HepG2 (cell line): ENCODE measurements around the gene RNPC3. TPM values are rescaled to one million over a fixed set of nuclear protein-coding genes. Genes with fewer than 3 reads are reported as not detected.

ENCODE experiments used
- ARNT ChIP-seq: fragments of 450-650 bp; IDR thresholded peaks from 2 replicates; pipeline ENCODE4 v1.6.1; 2017
- ERF ChIP-seq: IDR thresholded peaks from 2 replicates; pipeline ENCODE4 v1.6.1; 2018; ENCODE audit warnings: missing biosample characterization, missing genetic modification reagents
- GATAD1 ChIP-seq: IDR thresholded peaks from 2 replicates; pipeline ENCODE4 v1.6.1; 2016; ENCODE audit warnings: missing genetic modification reagents, missing compliant biosample characterization
- KDM6A ChIP-seq: IDR thresholded peaks from 2 replicates; pipeline ENCODE4 v1.6.1; 2016; ENCODE audit warnings: low read depth
- MTA1 ChIP-seq: sonication (generic); formaldehyde crosslinking; IDR thresholded peaks from 2 replicates; pipeline ENCODE4 v1.4.0; 2020; ENCODE audit warnings: missing genetic modification reagents, mild to moderate bottlenecking, borderline replicate concordance
- NR0B2 ChIP-seq: sonication (generic); formaldehyde crosslinking; IDR thresholded peaks from 2 replicates; pipeline ENCODE4 v1.4.0; 2020; ENCODE audit warnings: mild to moderate bottlenecking, missing genetic modification reagents
- TERF1 ChIP-seq: sonication (generic); formaldehyde crosslinking; IDR thresholded peaks from 2 replicates; pipeline ENCODE4 v1.8.0; 2022; ENCODE audit warnings: mild to moderate bottlenecking, missing genetic modification reagents, moderate library complexity
- THAP11 ChIP-seq: IDR thresholded peaks from 2 replicates; pipeline ENCODE4 v1.6.1; 2016; ENCODE audit warnings: missing biosample characterization, missing genetic modification reagents
- TP53 ChIP-seq: sonication (generic); formaldehyde crosslinking; conservative IDR thresholded peaks from 2 replicates; pipeline ENCODE4 v1.4.0; 2020; ENCODE audit warnings: missing genetic modification reagents
- XBP1 ChIP-seq: sonication (generic); formaldehyde crosslinking; IDR thresholded peaks from 2 replicates; pipeline ENCODE4 v1.5.0; 2020; ENCODE audit warnings: missing genetic modification reagents
- YEATS4 ChIP-seq: sonication (generic); formaldehyde crosslinking; IDR thresholded peaks from 2 replicates; pipeline ENCODE4 v1.4.0; 2020; ENCODE audit warnings: missing genetic modification reagents, borderline replicate concordance
- ZBTB38 ChIP-seq: sonication (generic); formaldehyde crosslinking; IDR thresholded peaks from 2 replicates; pipeline ENCODE4 v1.5.1; 2020; ENCODE audit warnings: mild to moderate bottlenecking, missing genetic modification reagents
- ZEB1 ChIP-seq: IDR thresholded peaks from 2 replicates; pipeline ENCODE4 v1.6.1; 2012; ENCODE audit warnings: mild to moderate bottlenecking, low read depth, inconsistent platforms; ENCODE audit not compliant: insufficient replicate concordance
- ZFAT ChIP-seq: sonication (generic); formaldehyde crosslinking; conservative IDR thresholded peaks from 2 replicates; pipeline ENCODE4 v1.8.1; 2023; ENCODE audit warnings: missing genetic modification reagents, inconsistent platforms
- ZMAT3 ChIP-seq: sonication (generic); formaldehyde crosslinking; conservative IDR thresholded peaks from 2 replicates; pipeline ENCODE4 v1.7.0; 2021; ENCODE audit warnings: missing genetic modification reagents
- ZNF205 ChIP-seq: IDR thresholded peaks from 2 replicates; pipeline ENCODE4 v1.6.1; 2018; ENCODE audit warnings: missing biosample characterization, missing genetic modification reagents
- ZNF207 ChIP-seq: fragments of 450-650 bp; IDR thresholded peaks from 2 replicates; pipeline ENCODE4 v1.6.1; 2016; ENCODE audit warnings: antibody characterized with exemption, borderline replicate concordance
- ZNF230 ChIP-seq: sonication (generic); formaldehyde crosslinking; IDR thresholded peaks from 2 replicates; pipeline ENCODE4 v1.4.0; 2020; ENCODE audit warnings: mild to moderate bottlenecking, missing genetic modification reagents
- ZNF234 ChIP-seq: sonication (generic); formaldehyde crosslinking; conservative IDR thresholded peaks from 2 replicates; pipeline ENCODE4 v1.5.1; 2020; ENCODE audit warnings: mild to moderate bottlenecking, missing genetic modification reagents
- ZNF263 ChIP-seq: sonication (generic); formaldehyde crosslinking; IDR thresholded peaks from 2 replicates; pipeline ENCODE4 v1.4.0; 2020; ENCODE audit warnings: missing genetic modification reagents
- ZNF335 ChIP-seq: sonication (generic); formaldehyde crosslinking; IDR thresholded peaks from 2 replicates; pipeline ENCODE4 v1.4.0; 2020; ENCODE audit warnings: missing genetic modification reagents
- ZNF512 ChIP-seq: sonication (generic); formaldehyde crosslinking; IDR thresholded peaks from 2 replicates; pipeline ENCODE4 v1.4.0; 2020; ENCODE audit warnings: mild to moderate bottlenecking, missing genetic modification reagents
- ZNF629 ChIP-seq: sonication (generic); formaldehyde crosslinking; conservative IDR thresholded peaks from 2 replicates; pipeline ENCODE4 v1.5.0; 2020; ENCODE audit warnings: missing genetic modification reagents
- ZNF703 ChIP-seq: sonication (generic); formaldehyde crosslinking; IDR thresholded peaks from 2 replicates; pipeline ENCODE4 v1.5.1; 2020; ENCODE audit warnings: missing genetic modification reagents, mild to moderate bottlenecking, moderate library complexity, borderline replicate concordance
- ZNF780A ChIP-seq: sonication (generic); formaldehyde crosslinking; IDR thresholded peaks from 2 replicates; pipeline ENCODE4 v1.8.0; 2022; ENCODE audit warnings: mild to moderate bottlenecking, missing genetic modification reagents, moderate library complexity
- ZNF792 ChIP-seq: IDR thresholded peaks from 2 replicates; pipeline ENCODE4 v1.6.1; 2016
- ZNF883 ChIP-seq: sonication (generic); formaldehyde crosslinking; IDR thresholded peaks from 2 replicates; pipeline ENCODE4 v1.5.1; 2020; ENCODE audit warnings: mild to moderate bottlenecking, missing genetic modification reagents; ENCODE audit errors: not compliant biosample characterization
- polyA plus RNA-seq, 8 experiments: library from polyadenylated mRNA; depleted of rRNA in 3 of 8; stranded (reverse) in 7 of 8; unstranded in 1 of 8; fragments of >200 nt; fragmentation: Illumina TruSeq in 4 of 8; extraction: Trizol in 4 of 8; gene quantifications; 2 replicates each; pipeline versions ENCODE4 v1.2.1 to v1.2.3, GENCODE V29; 2011 to 2016; ENCODE audit warnings: low read depth in 4 of 8, missing spikeins in 1 of 8, mixed read lengths in 1 of 8; ENCODE audit not compliant: insufficient read depth in 1 of 8
- total RNA-seq, 5 experiments: library from RNA; depleted of rRNA; stranded (reverse); fragments of >200 nt; fragmentation: Illumina TruSeq; extraction: Trizol; gene quantifications; 2 replicates each; pipeline ENCODE4 v1.2.3, GENCODE V29; 2016; ENCODE audit warnings: low read depth in 1 of 5
- TF ChIP-seq, protein P1 (sequence below): sonication (generic); formaldehyde crosslinking; IDR thresholded peaks from 2 replicates; pipeline ENCODE4 v1.5.1; 2020; ENCODE audit warnings: missing genetic modification reagents, mild to moderate bottlenecking, borderline replicate concordance

The RNPC3 gene
- total and polyA plus RNA-seq, 2 of the 13 experiments (the other 11 are each of a cell fraction or from before 2014, with no cell fraction given), result 9.1 to 22.1 TPM

- TF ChIP-seq ZNF335, result no peak
- TF ChIP-seq YEATS4 (CRISPR knock-in tag), result peak; percentile 65
- TF ChIP-seq NR0B2, result no peak
- no peak for TF ChIP-seq ERF (CRISPR knock-in tag)
- peak; percentile 54; the same call in 1 of the 2 replicates for TF ChIP-seq ZNF205 (CRISPR knock-in tag)
- TF ChIP-seq ZFAT (CRISPR knock-in tag), result no peak
- TF ChIP-seq, protein P1, sequence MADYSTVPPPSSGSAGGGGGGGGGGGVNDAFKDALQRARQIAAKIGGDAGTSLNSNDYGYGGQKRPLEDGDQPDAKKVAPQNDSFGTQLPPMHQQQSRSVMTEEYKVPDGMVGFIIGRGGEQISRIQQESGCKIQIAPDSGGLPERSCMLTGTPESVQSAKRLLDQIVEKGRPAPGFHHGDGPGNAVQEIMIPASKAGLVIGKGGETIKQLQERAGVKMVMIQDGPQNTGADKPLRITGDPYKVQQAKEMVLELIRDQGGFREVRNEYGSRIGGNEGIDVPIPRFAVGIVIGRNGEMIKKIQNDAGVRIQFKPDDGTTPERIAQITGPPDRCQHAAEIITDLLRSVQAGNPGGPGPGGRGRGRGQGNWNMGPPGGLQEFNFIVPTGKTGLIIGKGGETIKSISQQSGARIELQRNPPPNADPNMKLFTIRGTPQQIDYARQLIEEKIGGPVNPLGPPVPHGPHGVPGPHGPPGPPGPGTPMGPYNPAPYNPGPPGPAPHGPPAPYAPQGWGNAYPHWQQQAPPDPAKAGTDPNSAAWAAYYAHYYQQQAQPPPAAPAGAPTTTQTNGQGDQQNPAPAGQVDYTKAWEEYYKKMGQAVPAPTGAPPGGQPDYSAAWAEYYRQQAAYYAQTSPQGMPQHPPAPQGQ (CRISPR knock-in tag), result no peak
- TF ChIP-seq ZNF629 (CRISPR knock-in tag), result no peak
- TF ChIP-seq ZEB1, result no peak
- no peak for TF ChIP-seq ZMAT3 (CRISPR knock-in tag)
- TF ChIP-seq ARNT, result no peak
- peak; percentile 83 for TF ChIP-seq THAP11 (CRISPR knock-in tag)
- TF ChIP-seq MTA1 (CRISPR knock-in tag), result no peak
- TF ChIP-seq ZNF703 (CRISPR knock-in tag), result no peak
- 0 out of 2 replicates have a peak, but pooled peaks have one; percentile 33 for TF ChIP-seq TP53 (CRISPR knock-in tag)
- TF ChIP-seq ZNF792, result no peak
- no peak for TF ChIP-seq TERF1 (CRISPR knock-in tag)
- TF ChIP-seq ZNF263 (CRISPR knock-in tag), result no peak
- TF ChIP-seq ZNF780A (CRISPR knock-in tag), result no peak
- no peak for TF ChIP-seq ZNF234 (CRISPR knock-in tag)
- TF ChIP-seq ZNF230 (CRISPR knock-in tag), result no peak
- TF ChIP-seq ZBTB38, result no peak
- no peak for TF ChIP-seq XBP1
- TF ChIP-seq GATAD1 (CRISPR knock-in tag), result peak; percentile 87
- TF ChIP-seq KDM6A (CRISPR knock-in tag), result no peak
- TF ChIP-seq ZNF512, result no peak
- no peak for TF ChIP-seq ZNF207
- TF ChIP-seq ZNF883 (CRISPR knock-in tag), result no peak
These were observed at the start of gene RNPC3 (continued) for GRCh38 chr1:103525607-103526507.
